WTC11 (cell line): ENCODE data around the gene TNFRSF19. TPM values are rescaled to one million over a fixed set of nuclear protein-coding genes. Genes with fewer than 3 reads are reported as not detected.
A peak's percentile ranks its signal among the peaks of the same experiment; 100 is the strongest.

Source experiments
- ATAC-seq: fragments of 200-7000 bp; cut with Tn5 transposase; 2 replicates; pipeline ENCODE4 v1.10.0; 2021; ENCODE audit warnings: mild to moderate bottlenecking, moderate library complexity
- CTCF ChIA-PET: fragments of 300-600 bp; sonication (Branson Sonifier 250); formaldehyde crosslinking; loops from one replicate; lab custom pipeline; 2021; ENCODE audit warnings: antibody characterized with exemption; lab: Charles Lee
- POLR2A ChIA-PET: fragments of 350-600 bp; sonication (Branson Sonifier 250); formaldehyde crosslinking; loops from one replicate; lab custom pipeline; 2021; ENCODE audit warnings: antibody characterized with exemption; lab: Charles Lee
- DNase-seq: peaks from one replicate; pipeline ENCODE4 v3.0.0; 2021; ENCODE audit warnings: low spot score
- H3K27ac Mint-ChIP-seq: 2 replicates; pipeline ENCODE4 v1.8.0; 2021; ENCODE audit warnings: mixed read lengths
- H3K27me3 Mint-ChIP-seq: 2 replicates; pipeline ENCODE4 v1.8.0; 2021; ENCODE audit warnings: low read depth, mild to moderate bottlenecking, moderate library complexity, mixed read lengths
- H3K36me3 Mint-ChIP-seq: 2 replicates; pipeline ENCODE4 v1.8.0; 2021; ENCODE audit warnings: mixed read lengths
- H3K4me1 Mint-ChIP-seq: 2 replicates; pipeline ENCODE4 v1.8.0; 2022; ENCODE audit warnings: mixed read lengths
- H3K4me3 Mint-ChIP-seq: 2 replicates; pipeline ENCODE4 v1.8.0; 2021; ENCODE audit warnings: mild to moderate bottlenecking, moderate library complexity, mixed read lengths
- H3K9me3 Mint-ChIP-seq: 2 replicates; pipeline ENCODE4 v1.8.0; 2021; ENCODE audit warnings: mixed read lengths
- AFF4 ChIP-seq: sonication (generic); formaldehyde crosslinking; IDR thresholded peaks from 2 replicates; pipeline ENCODE4 v1.8.1; 2023; ENCODE audit warnings: mild to moderate bottlenecking, missing genetic modification reagents, borderline replicate concordance
- E2F1 ChIP-seq: sonication (generic); formaldehyde crosslinking; IDR thresholded peaks from 2 replicates; pipeline ENCODE4 v1.8.0; 2022; ENCODE audit warnings: mild to moderate bottlenecking, missing genetic modification reagents
- EMX1 ChIP-seq: fragments of 250-450 bp; sonication (Bioruptor Pico); IDR thresholded peaks from 2 replicates; pipeline ENCODE4 v1.8.0; 2021; ENCODE audit warnings: mild to moderate bottlenecking
- GRHL2 ChIP-seq: fragments of 250-450 bp; sonication (Bioruptor Pico); IDR thresholded peaks from 2 replicates; pipeline ENCODE4 v1.8.0; 2022; ENCODE audit warnings: mild to moderate bottlenecking, moderate library complexity; ENCODE audit not compliant: insufficient replicate concordance, severe bottlenecking
- IRF2 ChIP-seq: sonication (generic); formaldehyde crosslinking; IDR thresholded peaks from 2 replicates; pipeline ENCODE4 v1.8.0; 2022; ENCODE audit warnings: low read depth, missing genetic modification reagents, borderline replicate concordance
- JAZF1 ChIP-seq: fragments of 250-450 bp; sonication (Bioruptor Pico); IDR thresholded peaks from 2 replicates; pipeline ENCODE4 v1.9.0; 2021; ENCODE audit warnings: moderate library complexity, mild to moderate bottlenecking, inconsistent platforms
- MAX ChIP-seq: sonication (generic); formaldehyde crosslinking; IDR thresholded peaks from 2 replicates; pipeline ENCODE4 v1.8.0; 2022; ENCODE audit warnings: mild to moderate bottlenecking, missing genetic modification reagents
- NR1H2 ChIP-seq: sonication (generic); formaldehyde crosslinking; IDR thresholded peaks from 2 replicates; pipeline ENCODE4 v1.9.0; 2021; ENCODE audit warnings: mild to moderate bottlenecking, moderate library complexity, missing genetic modification reagents
- SMAD4 ChIP-seq: sonication (generic); formaldehyde crosslinking; IDR thresholded peaks from 2 replicates; pipeline ENCODE4 v1.8.0; 2022; ENCODE audit warnings: mild to moderate bottlenecking, missing genetic modification reagents
- SOX15 ChIP-seq: fragments of 250-450 bp; sonication (Bioruptor Pico); IDR thresholded peaks from 2 replicates; pipeline ENCODE4 v1.9.0; 2021; ENCODE audit warnings: mild to moderate bottlenecking
- TEAD4 ChIP-seq: sonication (generic); formaldehyde crosslinking; IDR thresholded peaks from 2 replicates; pipeline ENCODE4 v1.8.0; 2022; ENCODE audit warnings: mild to moderate bottlenecking, missing genetic modification reagents
- ZBTB21 ChIP-seq: sonication (generic); formaldehyde crosslinking; IDR thresholded peaks from 2 replicates; pipeline ENCODE4 v1.8.1; 2023; ENCODE audit warnings: mild to moderate bottlenecking, missing genetic modification reagents, borderline replicate concordance
- ZNF232 ChIP-seq: sonication (generic); formaldehyde crosslinking; IDR thresholded peaks from 2 replicates; pipeline ENCODE4 v1.8.0; 2022; ENCODE audit warnings: mild to moderate bottlenecking, missing genetic modification reagents
- ZNF281 ChIP-seq: sonication (generic); formaldehyde crosslinking; IDR thresholded peaks from 2 replicates; pipeline ENCODE4 v1.8.0; 2023; ENCODE audit warnings: mild to moderate bottlenecking, missing genetic modification reagents
- ZNF423 ChIP-seq: fragments of 250-450 bp; sonication (Bioruptor Pico); IDR thresholded peaks from 2 replicates; pipeline ENCODE4 v2.1.2; 2022; ENCODE audit warnings: mild to moderate bottlenecking, moderate library complexity
- ZNF532 ChIP-seq: fragments of 250-450 bp; sonication (Bioruptor Pico); IDR thresholded peaks from 2 replicates; pipeline ENCODE4 v1.9.0; 2021; ENCODE audit warnings: mild to moderate bottlenecking, borderline replicate concordance
- ZSCAN18 ChIP-seq: fragments of 250-450 bp; sonication (Bioruptor Pico); IDR thresholded peaks from 2 replicates; pipeline ENCODE4 v2.1.2; 2022; ENCODE audit warnings: mild to moderate bottlenecking, moderate library complexity
- total RNA-seq: library from RNA; stranded (reverse); gene quantifications from 3 replicates; pipeline ENCODE4 v1.2.3, GENCODE V29; 2021

TNFRSF19 gene
- total RNA-seq, 1 experiment from 2014 or later: 0.20 TPM

GRCh38 chr13:23632048-23632582 lies 61.9 kb downstream of the TNFRSF19 start:
- ChIA-PET POLR2A (interaction anchor here (0.6 kb wide), 1 partner anchor 184 kb away, joined by 9 read pairs; no protein-coding TSS in a partner anchor), CTCF (interaction anchor here (1.2 to 1.3 kb wide), 2 partner anchors 36 to 328 kb away, joined by 3 to 4 read pairs; no protein-coding TSS in a partner anchor)
- DNase-seq: no peak
- ATAC-seq: no peak
- peaks cover 56% of the 10 kb centered on the region for H3K4me1 Mint-ChIP-seq
- H3K27me3 Mint-ChIP-seq: no peaks in the 10 kb centered on the region
- TF ChIP-seq ZNF532 (no peak), ZNF423 (CRISPR knock-in tag) (peak; percentile 55; the same call in 1 of the 2 replicates), SMAD4 (no peak), IRF2 (CRISPR knock-in tag) (no peak)
- peak overlapping the region; percentile 80 for H3K27ac Mint-ChIP-seq
- no peaks in the 10 kb centered on the region for H3K9me3 Mint-ChIP-seq
- H3K4me3 Mint-ChIP-seq: 0 out of 2 replicates have a peak overlapping the region, but pooled peaks have one; percentile 28
- no peaks in the 10 kb centered on the region for H3K36me3 Mint-ChIP-seq

- H3K4me1 Mint-ChIP-seq: peaks cover 59% of the 10 kb centered on the region
- DNase-seq: no peak
- peak overlapping the region; percentile 28; the same call in 1 of the 2 replicates for H3K4me3 Mint-ChIP-seq
- no peaks in the 10 kb centered on the region for H3K27me3 Mint-ChIP-seq
- POLR2A ChIA-PET: interaction anchor here (0.6 kb wide), 1 partner anchor 185 kb away, joined by 9 read pairs; no protein-coding TSS in a partner anchor
- peak overlapping the region; percentile 80 for H3K27ac Mint-ChIP-seq
- CTCF ChIA-PET: interaction anchor here (1.2 to 1.3 kb wide), 2 partner anchors 35 to 328 kb away, joined by 3 to 4 read pairs; no protein-coding TSS in a partner anchor
- peak; percentile 65 for ATAC-seq
- no peaks in the 10 kb centered on the region for H3K9me3 Mint-ChIP-seq
- no peaks in the 10 kb centered on the region for H3K36me3 Mint-ChIP-seq
- no peak for TF ChIP-seq EMX1 (CRISPR knock-in tag)
- TF ChIP-seq ZSCAN18 (CRISPR knock-in tag): no peak
- TF ChIP-seq AFF4 (CRISPR knock-in tag): no peak
- TF ChIP-seq ZNF281 (CRISPR knock-in tag): no peak
- no peak for TF ChIP-seq GRHL2
- TF ChIP-seq ZNF232: no peak
- no peak for TF ChIP-seq TEAD4 (CRISPR knock-in tag)
- no peak for TF ChIP-seq E2F1 (CRISPR knock-in tag)
- no peak for TF ChIP-seq ZBTB21 (CRISPR knock-in tag)
- no peak for TF ChIP-seq MAX (CRISPR knock-in tag)
- no peak for TF ChIP-seq IRF2 (CRISPR knock-in tag)
- no peak for TF ChIP-seq NR1H2
- no peak for TF ChIP-seq SOX15 (CRISPR knock-in tag)
- no peak for TF ChIP-seq JAZF1 (CRISPR knock-in tag)
These were observed 62.5 kb downstream of the TNFRSF19 start for GRCh38 chr13:23632741-23633140.
